Muscle layer of colon (tissue), 2 donors: ENCODE measurements around the gene MMP25.

ENCODE experiments used
- H3K27ac ChIP-seq: one replicate; pipeline ENCODE4 v1.7.0; 2013; ENCODE audit warnings: low read depth, mild to moderate bottlenecking, low read length, moderate library complexity
- H3K27me3 ChIP-seq, 2 donors: one replicate each; pipeline ENCODE4 v1.7.0; 2013; ENCODE audit warnings: low read length in 2 of 2, mild to moderate bottlenecking in 2 of 2; ENCODE audit not compliant: insufficient read depth in 2 of 2, control insufficient read depth in 1 of 2
- H3K36me3 ChIP-seq: one replicate; pipeline ENCODE4 v1.7.0; 2013; ENCODE audit warnings: mild to moderate bottlenecking, low read length; ENCODE audit not compliant: insufficient read depth
- H3K4me1 ChIP-seq: one replicate; pipeline ENCODE4 v1.7.0; 2013; ENCODE audit warnings: mild to moderate bottlenecking, low read length; ENCODE audit not compliant: insufficient read depth
- H3K4me3 ChIP-seq, 2 donors: one replicate each; pipeline ENCODE4 v1.7.0; 2013; ENCODE audit warnings: low read length in 2 of 2, low read depth in 1 of 2, mild to moderate bottlenecking in 1 of 2, moderate library complexity in 1 of 2
- H3K9ac ChIP-seq: one replicate; pipeline ENCODE4 v1.7.0; 2013; ENCODE audit warnings: low read length
- H3K9me3 ChIP-seq: one replicate; pipeline ENCODE4 v1.7.0; 2013; ENCODE audit warnings: mild to moderate bottlenecking, low read length
- donor health status: abdominal sarcoma.
- donor health status: Adenocarcinoma of cecum.

The MMP25 gene, protein sequence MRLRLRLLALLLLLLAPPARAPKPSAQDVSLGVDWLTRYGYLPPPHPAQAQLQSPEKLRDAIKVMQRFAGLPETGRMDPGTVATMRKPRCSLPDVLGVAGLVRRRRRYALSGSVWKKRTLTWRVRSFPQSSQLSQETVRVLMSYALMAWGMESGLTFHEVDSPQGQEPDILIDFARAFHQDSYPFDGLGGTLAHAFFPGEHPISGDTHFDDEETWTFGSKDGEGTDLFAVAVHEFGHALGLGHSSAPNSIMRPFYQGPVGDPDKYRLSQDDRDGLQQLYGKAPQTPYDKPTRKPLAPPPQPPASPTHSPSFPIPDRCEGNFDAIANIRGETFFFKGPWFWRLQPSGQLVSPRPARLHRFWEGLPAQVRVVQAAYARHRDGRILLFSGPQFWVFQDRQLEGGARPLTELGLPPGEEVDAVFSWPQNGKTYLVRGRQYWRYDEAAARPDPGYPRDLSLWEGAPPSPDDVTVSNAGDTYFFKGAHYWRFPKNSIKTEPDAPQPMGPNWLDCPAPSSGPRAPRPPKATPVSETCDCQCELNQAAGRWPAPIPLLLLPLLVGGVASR

DNA sequence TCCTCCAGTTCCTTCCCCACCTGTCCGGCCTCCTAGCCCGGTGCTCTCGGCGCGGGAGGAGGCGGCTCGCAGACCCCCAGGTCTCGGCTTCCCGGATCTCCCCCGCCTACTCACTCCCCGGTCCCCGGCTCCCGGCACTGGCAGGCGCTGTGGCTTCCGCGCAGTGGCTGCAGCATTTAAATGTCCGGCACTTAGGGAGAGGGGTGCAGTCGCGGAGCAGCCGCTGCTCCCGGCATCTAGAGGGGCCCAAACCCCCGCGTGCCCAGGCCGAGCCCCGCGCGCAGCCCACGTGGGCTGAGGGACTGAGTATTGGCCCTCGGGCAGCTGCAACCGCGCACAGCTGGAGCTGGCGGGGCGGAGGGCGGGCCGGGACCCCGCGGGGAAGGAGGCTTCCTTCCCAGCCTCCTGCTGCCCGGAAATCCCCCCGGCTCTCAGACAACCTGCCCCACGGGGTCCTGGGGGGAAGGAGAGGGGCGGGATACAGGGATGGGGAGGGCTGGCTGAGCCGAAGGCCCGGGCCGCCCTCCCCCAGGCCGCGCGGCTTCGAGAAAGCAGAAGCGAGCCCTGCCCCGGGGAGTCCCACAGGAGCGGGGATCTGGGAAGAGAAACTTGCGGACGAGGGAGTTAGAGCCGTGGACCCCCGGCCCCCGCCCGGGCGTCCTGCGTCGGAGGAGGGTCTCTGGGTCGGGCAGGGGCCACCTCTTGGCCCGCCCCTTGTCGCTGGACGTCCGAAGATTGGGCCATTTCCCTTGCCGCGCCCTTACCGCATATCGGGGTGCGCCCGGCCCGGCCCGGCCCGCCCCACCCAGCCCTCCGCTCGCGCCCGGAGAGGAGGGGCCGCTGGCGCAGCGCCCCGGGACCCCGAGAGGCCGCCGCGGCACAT lies at the start of gene MMP25:
TSS of gene MMP25 (plus strand) at position 804 of the 883 bp plus-strand sequence. CDS start 357 bp downstream, outside the sequence.
- Histone ChIP-seq H3K27ac (no peak within 1 kb of the TSS), H3K36me3 (no peaks in the 10 kb centered on the region), H3K4me1 (no peaks in the 10 kb centered on the region), H3K27me3 (peaks cover 19 to 58% of the 10 kb centered on the region in 2 donors), H3K9ac (no peak within 1 kb of the TSS), H3K4me3 (peak within 1 kb of the TSS; percentile 31 to 43), H3K9me3 (no peaks in the 10 kb centered on the region)

DNA sequence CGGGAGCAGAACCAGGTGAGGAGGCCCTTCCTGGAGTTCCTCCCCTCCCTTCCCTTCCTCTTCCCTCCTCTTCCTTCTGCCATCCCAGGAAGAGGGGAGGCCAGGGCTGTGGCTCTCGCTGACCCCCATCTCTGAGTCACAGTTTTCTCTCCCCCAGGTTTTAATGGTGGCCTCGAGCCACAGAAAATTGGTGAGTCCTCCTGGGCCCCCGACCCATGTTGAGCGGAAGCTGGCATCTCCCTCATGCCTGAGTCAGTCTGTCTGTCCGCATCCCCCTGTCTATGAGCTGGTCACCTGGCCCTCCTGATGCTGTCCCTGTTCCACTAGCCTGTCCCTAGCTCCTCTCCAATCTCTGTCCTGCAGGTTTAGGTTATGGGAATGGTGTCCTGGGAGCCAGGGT lies 46.4 kb upstream of the MMP25 start:
- peaks cover 2 to 45% of the 10 kb centered on the region in 2 donors for H3K27me3 ChIP-seq

DNA sequence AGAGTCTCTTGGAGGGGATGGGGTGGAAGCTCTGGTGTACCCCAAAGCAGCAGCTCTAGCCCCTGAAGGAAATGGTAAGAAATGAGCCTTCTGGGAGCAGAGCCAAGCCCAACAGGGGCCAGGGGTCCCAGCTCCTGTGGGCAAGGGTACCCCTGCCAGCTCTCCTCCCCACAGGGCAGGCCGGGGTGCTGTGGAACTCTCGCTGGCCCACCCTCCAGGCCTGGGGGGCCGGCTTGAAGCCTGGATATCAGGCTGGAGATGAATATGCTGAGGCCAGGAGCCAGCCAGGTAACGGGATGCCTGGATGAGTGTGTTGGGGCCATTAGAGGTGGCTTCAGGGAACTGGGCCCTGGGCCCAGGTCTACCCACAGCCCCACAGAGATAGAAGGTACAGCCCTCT lies 45.8 kb upstream of the MMP25 start:
- H3K4me1 ChIP-seq, result no peaks in the 10 kb centered on the region
- no peak overlapping the region for H3K4me3 ChIP-seq
- no peak overlapping the region for H3K27ac ChIP-seq

More for the DNA sequence above, 46.4 kb upstream of the MMP25 start:
- no peak overlapping the region for H3K27ac ChIP-seq
- H3K4me1 ChIP-seq, result no peaks in the 10 kb centered on the region
- no peak overlapping the region for H3K4me3 ChIP-seq
- no peaks in the 10 kb centered on the region for H3K9me3 ChIP-seq
- no peaks in the 10 kb centered on the region for H3K36me3 ChIP-seq
- no peak overlapping the region for H3K9ac ChIP-seq

DNA sequence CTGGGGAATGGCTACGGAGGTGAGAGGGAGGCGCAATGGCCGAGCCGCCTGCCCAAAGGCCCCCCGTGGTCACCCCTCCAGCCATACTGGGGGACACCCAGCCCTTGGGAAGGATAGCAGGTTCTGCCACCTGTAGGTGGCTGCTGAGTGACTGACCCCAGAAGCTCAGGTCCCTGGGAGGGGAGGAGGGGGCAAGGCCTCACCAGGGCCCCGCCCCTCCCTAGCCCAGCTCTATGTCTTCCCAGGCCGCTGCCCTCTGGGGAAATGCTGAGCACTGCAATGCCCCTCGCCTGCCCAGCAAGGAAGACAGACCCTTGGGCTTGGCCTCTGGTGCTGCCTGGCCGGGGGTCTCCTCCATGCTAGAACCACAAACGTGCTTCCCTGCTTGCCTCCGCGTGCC lies 45.0 kb upstream of the MMP25 start:
- Histone ChIP-seq H3K27ac (no peak overlapping the region), H3K27me3 (peaks cover 6 to 53% of the 10 kb centered on the region in 2 donors), H3K36me3 (no peaks in the 10 kb centered on the region), H3K9me3 (no peaks in the 10 kb centered on the region), H3K4me1 (no peaks in the 10 kb centered on the region), H3K9ac (no peak overlapping the region), H3K4me3 (no peak overlapping the region)

More for the DNA sequence above, 45.8 kb upstream of the MMP25 start:
- peaks cover 6 to 48% of the 10 kb centered on the region in 2 donors for H3K27me3 ChIP-seq
- H3K9ac ChIP-seq, result no peak overlapping the region
- H3K36me3 ChIP-seq, result no peaks in the 10 kb centered on the region
- H3K9me3 ChIP-seq, result no peaks in the 10 kb centered on the region

DNA sequence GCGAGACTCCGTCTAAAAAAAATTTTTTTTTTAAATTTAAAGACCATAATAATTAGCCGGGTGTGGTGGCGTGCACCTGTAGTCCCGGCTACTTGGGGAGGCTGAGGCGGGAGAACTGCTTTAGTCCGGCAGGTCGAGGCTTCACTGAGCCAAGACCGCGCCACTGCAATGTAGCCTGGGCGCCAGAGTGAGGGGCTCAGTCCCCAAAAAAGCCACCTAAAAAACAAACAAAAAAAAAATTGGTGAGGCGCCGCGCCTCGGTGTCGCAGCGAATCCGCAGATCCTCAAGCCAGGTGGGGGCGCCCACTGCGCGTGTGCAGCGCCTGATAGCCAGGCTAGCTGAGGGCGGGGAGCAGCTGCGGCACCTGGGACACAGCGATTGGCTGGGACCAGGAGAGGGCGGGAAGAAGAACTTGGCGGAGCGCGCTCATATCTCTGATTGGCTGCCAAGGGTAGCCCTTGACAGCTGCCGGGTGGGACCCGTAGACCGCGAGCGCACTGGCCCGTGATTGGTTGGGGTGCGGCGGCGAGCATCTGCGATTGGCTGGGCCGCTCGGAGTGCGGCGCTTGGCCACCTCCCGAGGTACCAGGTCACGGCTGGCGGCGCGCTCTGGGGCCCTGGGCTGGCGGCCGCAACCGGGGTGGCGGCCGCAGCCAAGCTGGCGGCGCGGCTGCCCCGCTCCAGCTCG lies 42.6 kb upstream of the MMP25 start:
- H3K36me3 ChIP-seq, result no peaks in the 10 kb centered on the region
- H3K4me3 ChIP-seq, result no peak overlapping the region
- H3K9me3 ChIP-seq, result no peaks in the 10 kb centered on the region
- H3K27ac ChIP-seq, result no peak overlapping the region
- peaks cover 18 to 62% of the 10 kb centered on the region in 2 donors for H3K27me3 ChIP-seq
- H3K9ac ChIP-seq, result no peak overlapping the region
- no peaks in the 10 kb centered on the region for H3K4me1 ChIP-seq

DNA sequence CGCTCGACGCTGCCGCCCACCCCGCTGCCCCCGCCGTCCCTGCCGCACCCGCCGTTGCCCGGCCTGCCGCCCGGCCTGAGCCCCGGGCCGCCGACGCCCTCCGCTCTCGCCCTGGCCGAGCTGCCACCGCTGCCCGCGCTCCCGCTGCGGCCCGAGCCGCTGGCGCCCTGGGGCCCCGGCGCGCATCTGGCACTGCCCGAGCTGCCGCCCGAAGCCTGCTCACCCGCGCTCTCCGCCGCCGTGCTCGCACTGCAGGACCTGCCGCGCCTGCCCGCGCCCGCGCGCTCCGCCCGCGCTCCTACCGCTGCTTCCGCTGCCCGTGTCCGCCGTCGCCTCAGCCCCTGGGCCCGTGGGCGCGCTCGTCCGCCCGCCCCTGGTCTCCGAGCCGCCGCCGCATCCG lies 42.0 kb upstream of the MMP25 start:
- H3K4me3 ChIP-seq, result no peak overlapping the region
- no peaks in the 10 kb centered on the region for H3K4me1 ChIP-seq

DNA sequence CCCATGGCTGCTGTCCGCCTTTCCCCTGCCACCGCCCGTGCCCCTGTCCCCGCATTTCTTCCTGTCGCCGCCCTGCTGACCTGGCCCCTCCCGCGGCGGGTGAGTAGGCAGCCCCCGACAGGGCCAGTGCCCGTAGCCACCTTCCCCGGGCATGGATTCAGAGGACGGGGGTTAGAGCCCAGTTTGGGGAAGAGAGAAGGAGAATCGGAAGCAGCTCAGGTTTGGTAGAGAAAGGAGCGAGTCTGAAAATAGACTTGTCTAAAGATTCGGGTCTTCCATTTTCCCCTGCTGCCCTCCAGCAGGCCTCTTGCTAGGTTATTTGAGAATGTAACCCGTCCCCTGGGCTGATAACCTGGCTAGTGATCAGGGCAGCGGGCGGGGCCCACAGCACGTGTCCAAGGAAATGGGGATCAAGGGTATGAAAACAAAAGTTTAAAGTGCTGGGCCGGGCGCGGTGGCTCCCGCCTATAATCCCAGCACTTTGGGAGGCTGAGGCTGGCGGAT lies 41.5 kb upstream of the MMP25 start:
- H3K4me1 ChIP-seq, result no peaks in the 10 kb centered on the region
- no peaks in the 10 kb centered on the region for H3K36me3 ChIP-seq
- H3K27ac ChIP-seq, result no peak overlapping the region
- H3K9me3 ChIP-seq, result no peaks in the 10 kb centered on the region
- H3K27me3 ChIP-seq, result peaks cover 19 to 66% of the 10 kb centered on the region in 2 donors
- no peak overlapping the region for H3K4me3 ChIP-seq
- no peak overlapping the region for H3K9ac ChIP-seq

More for the DNA sequence above, 42.0 kb upstream of the MMP25 start:
- H3K27ac ChIP-seq, result no peak overlapping the region
- no peaks in the 10 kb centered on the region for H3K9me3 ChIP-seq
- no peaks in the 10 kb centered on the region for H3K36me3 ChIP-seq
- no peak overlapping the region for H3K9ac ChIP-seq
- peaks cover 19 to 63% of the 10 kb centered on the region in 2 donors for H3K27me3 ChIP-seq

DNA sequence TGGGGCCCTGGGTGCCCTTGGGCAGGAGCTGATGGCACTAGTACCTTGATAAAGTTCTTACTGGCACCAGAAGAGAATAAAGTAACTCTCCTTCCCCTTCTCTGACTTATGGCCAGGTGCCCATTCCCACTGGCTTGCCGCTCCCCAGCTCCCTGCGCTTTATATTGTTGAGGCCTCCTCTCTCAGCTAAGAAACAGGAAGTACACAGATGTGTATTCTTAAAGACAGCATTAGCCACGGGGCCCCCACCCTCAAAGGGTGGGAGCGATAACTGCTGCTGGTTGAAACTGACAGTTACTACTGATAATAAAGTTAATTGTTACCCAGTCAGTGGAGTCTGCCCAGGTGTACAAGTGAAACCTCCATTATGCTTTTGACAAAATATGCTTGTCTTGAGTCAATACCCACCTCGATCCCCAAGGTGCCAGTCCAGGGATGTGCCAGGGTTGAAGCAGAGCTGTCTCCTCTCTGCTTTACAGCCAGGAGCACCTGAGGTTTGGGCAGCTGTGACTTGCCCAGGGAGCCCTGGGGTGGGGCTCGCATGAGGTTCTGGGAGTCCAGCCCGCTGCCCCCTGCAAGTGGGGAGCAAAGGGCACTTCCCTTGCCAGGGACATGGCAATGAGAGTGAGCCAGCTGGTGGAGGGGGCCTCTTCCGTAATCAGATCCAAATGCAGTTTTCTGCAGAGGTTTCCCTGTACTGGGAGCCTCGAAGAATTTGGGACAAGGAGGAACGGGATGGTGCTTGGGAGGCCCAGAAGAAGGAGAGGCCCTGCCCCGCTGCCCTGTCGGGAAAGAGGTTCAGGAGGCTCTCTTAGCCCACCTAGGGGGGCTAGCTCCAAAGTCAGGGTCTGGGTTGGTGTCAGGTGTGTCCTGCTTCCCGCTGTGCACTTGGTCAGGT lies 39.1 kb upstream of the MMP25 start:
- no peak overlapping the region for H3K9ac ChIP-seq
- peaks cover 24 to 69% of the 10 kb centered on the region in 2 donors for H3K27me3 ChIP-seq
- no peaks in the 10 kb centered on the region for H3K9me3 ChIP-seq
- H3K36me3 ChIP-seq, result no peaks in the 10 kb centered on the region
- no peak overlapping the region for H3K27ac ChIP-seq
- H3K4me1 ChIP-seq, result no peaks in the 10 kb centered on the region
- no peak overlapping the region for H3K4me3 ChIP-seq

DNA sequence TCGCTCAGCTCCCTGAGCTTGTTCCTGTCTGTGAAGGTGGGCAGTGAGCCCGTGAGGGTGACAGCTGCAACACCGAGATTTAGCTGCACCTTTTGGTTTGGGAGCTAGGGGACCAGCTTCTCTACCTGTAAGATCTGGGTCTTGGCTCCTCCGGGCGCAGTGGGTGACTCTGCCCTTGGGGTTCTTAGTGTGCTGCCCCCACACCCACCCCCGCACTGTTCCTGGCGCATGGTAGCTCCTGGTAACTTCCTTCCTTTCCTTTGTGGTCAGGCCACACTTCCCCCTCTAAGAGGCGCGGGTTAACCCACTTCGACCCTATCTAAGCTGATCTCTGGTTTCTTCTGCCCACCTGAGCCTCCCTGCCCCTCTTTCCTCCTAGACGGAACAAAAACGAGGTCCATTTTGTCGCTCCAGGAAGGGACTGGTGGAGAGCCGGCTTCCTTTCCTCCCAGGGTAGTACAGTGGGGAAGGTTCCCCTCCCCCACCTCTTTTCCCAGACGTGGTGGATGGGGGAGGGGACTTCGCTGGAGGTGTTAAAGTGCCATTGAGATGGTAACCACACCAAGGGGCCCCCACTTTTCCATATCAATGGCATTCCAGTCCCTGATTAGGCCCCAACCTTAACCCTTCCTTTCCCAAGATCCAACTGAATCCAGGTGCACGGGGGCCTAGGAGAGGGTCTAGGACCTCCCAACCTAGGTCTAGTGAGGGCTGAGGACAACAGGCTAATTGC lies 38.2 kb upstream of the MMP25 start:
- Histone ChIP-seq H3K9me3 (no peaks in the 10 kb centered on the region), H3K4me3 (no peak overlapping the region), H3K27ac (no peak overlapping the region), H3K9ac (no peak overlapping the region), H3K36me3 (no peaks in the 10 kb centered on the region), H3K27me3 (peaks cover 24 to 78% of the 10 kb centered on the region in 2 donors), H3K4me1 (no peaks in the 10 kb centered on the region)

DNA sequence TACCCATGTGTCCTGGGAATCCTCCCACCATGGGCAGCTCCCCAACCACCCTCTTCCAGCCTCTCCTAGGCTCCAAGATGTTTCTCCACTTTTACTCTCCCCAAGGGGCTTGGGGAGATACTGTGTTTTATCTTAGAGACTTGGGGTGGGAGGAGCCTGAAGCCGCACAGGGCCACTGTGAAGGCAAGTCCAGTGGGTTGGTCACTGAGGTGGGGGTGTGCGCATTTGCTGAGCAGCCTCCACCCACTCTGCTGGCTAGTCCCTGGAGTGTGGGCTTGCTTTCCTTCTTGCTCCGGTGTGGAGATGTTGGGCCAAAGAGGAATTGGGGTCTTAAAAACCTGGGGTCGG lies 37.7 kb upstream of the MMP25 start:
- Histone ChIP-seq H3K9ac (no peak overlapping the region), H3K4me1 (no peaks in the 10 kb centered on the region), H3K4me3 (no peak overlapping the region), H3K36me3 (no peaks in the 10 kb centered on the region), H3K27ac (no peak overlapping the region), H3K27me3 (peaks cover 24 to 79% of the 10 kb centered on the region in 2 donors), H3K9me3 (no peaks in the 10 kb centered on the region)
